8988T (cell line): ENCODE results near the gene CEP250.
A peak's percentile ranks its signal among the peaks of the same experiment; 100 is the strongest.
"Not testable (repeated sequence)": the region's sequence is repeated elsewhere in the genome, so short reads cannot be mapped to it uniquely, and the experiment has no call there.

Source experiments
- DNase-seq: peaks from one replicate; pipeline ENCODE4 v3.0.0; 2011

CEP250 gene

DNA sequence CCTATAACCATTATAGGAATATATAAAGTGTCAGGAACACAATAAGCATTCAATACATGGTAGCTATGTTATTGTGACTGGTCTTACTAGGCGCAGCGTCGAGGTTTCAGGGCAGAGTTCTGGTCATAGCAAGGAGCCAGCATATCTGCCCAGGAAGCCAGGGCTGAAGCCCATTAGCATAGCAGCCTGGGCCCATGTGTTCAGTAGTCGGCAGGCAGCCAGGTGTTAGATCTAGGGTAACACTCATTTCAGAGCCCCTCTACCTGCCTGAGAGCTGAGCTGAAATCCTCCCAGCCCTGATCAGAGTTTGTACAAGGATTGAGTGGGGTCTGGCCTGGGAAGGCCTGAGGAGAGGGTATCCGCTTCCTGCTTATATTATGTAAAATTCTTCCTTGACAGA lies 41.9 kb downstream of the CEP250 start:
- DNase-seq = no peak

DNA sequence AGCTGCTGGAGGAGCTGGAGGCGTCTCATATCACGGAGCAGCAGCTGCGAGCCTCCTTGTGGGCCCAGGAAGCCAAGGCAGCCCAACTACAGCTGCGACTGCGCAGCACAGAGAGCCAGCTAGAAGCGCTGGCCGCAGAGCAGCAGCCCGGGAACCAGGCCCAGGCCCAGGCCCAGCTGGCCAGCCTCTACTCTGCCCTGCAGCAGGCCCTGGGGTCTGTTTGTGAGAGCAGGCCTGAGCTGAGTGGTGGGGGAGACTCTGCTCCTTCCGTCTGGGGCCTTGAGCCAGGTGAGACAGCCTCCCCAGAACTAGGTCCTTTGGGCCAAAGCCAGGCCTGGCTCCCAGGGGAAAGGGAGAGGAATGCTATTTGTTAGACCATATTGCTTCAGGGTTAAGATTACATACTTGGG lies 42.4 kb downstream of the CEP250 start:
- DNase-seq = no peak

DNA sequence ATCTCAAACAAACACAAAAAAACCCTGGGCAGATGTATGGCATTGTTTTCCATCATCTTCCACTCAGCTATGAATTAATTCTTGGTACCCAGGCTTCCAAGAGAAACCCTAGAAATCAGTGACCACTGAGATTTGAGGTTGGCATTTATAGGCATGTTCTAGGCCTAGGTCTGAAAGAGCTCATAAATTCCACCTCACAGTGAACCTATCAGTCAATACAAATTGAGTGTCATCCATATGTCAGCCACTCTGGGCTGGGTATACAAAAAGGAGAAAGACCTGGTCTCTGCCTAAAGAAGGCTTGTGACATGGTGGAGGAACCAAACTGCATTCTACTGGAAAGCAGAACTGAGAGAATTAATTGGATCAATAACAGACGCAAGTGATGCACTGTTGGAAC lies 43.9 kb downstream of the CEP250 start:
- DNase-seq = no peak

DNA sequence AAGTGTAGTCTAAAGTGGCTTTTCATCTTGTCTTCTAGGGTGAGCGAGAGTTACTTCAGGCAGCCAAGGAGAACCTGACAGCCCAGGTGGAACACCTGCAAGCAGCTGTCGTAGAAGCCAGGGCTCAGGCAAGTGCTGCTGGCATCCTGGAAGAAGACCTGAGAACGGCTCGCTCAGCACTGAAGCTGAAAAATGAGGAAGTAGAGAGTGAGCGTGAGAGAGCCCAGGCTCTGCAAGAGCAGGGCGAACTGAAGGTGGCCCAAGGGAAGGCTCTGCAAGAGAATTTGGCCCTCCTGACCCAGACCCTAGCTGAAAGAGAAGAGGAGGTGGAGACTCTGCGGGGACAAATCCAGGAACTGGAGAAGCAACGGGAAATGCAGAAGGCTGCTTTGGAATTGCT lies 47.0 kb downstream of the CEP250 start:
- no peak for DNase-seq

DNA sequence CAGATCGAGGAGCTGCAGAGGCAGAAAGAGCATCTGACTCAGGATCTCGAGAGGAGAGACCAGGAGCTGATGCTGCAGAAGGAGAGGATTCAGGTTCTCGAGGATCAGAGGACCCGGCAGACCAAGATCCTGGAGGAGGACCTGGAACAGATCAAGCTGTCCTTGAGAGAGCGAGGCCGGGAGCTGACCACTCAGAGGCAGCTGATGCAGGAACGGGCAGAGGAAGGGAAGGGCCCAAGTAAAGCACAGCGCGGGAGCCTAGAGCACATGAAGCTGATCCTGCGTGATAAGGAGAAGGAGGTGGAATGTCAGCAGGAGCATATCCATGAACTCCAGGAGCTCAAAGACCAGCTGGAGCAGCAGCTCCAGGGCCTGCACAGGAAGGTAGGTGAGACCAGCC lies 47.9 kb downstream of the CEP250 start:
- no peak for DNase-seq

DNA sequence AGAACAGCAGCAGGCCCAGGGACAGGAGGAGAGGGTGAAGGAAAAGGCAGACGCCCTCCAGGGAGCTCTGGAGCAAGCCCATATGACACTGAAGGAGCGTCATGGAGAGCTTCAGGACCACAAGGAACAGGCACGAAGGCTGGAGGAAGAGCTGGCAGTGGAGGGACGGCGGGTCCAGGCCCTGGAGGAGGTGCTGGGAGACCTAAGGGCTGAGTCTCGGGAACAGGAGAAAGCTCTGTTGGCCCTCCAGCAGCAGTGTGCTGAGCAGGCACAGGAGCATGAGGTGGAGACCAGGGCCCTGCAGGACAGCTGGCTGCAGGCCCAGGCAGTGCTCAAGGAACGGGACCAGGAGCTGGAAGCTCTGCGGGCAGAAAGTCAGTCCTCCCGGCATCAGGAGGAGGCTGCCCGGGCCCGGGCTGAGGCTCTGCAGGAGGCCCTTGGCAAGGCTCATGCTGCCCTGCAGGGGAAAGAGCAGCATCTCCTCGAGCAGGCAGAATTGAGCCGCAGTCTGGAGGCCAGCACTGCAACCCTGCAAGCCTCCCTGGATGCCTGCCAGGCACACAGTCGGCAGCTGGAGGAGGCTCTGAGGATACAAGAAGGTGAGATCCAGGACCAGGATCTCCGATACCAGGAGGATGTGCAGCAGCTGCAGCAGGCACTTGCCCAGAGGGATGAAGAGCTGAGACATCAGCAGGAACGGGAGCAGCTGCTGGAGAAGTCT lies 48.6 kb downstream of the CEP250 start:
- no peak for DNase-seq

DNA sequence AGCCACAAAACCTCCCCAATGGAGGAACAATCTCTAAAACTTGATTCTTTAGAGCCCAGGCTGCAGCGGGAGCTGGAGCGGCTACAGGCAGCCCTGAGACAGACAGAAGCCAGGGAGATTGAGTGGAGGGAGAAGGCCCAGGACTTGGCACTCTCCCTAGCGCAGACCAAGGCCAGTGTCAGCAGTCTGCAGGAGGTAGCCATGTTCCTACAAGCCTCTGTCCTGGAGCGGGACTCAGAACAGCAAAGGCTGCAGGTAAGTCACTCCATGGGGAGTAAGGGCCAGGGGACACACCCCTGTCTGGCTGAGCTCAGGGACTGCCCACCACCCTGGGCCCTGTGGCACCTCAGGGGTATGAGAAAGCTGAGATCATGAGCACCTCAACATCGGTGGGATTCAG lies 49.4 kb downstream of the CEP250 start:
- DNase-seq = no peak

DNA sequence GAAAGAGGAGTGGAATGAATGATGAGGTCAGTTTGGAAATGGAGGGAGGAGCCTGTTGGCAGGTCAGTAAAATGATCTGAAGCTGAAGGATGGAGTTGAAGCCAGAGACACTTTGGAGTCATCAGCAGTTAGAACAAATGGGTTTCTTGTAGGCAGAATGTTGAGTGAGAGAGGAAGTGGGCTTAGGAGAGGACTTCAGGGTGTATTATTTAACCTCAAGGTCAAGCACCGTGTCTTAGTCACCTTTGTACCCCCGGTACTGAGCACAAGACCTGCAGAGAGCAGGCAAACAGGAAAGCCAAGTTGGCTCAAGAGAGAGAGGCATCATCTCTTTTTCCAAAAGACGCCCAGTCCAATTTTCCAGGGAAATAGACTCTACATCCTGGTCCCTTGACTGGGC lies 50.8 kb downstream of the CEP250 start:
- DNase-seq = no peak

DNA sequence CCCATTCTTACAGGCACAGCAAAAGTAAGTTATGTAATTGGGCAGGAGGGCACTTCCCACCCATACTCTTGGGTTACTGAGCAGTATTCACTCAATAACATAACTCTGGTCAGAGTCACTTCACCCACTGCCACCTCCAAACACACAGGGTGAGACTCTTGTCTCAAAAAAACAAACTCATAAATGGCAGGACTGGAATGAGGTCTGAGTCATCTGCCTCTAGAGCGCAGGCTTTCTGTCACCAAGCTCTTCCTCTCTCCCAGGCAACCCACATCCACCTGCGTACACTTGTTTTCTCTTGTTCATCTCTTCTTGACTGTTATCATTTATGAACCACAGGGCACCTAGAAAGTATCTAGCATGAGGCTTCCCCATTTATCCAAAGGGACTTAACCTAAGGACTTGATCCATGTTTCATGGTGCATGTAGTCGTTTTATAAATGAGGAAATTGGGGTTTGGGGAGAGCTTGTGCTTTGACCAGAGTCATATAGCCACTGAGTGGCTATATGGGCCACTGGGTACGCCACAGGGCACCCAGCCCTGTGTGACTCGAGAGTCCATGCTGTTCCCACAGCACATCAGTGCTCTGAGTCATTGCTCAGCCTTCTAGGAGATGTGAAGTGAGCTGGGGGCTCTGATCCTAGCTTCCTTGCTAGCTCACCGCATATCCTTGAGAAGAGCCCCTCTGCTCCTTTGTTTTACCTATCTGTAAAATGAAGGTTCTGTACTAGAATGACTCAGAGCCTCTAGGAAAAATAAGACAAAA lies 51.7 kb downstream of the CEP250 start:
- DNase-seq = no peak

DNA sequence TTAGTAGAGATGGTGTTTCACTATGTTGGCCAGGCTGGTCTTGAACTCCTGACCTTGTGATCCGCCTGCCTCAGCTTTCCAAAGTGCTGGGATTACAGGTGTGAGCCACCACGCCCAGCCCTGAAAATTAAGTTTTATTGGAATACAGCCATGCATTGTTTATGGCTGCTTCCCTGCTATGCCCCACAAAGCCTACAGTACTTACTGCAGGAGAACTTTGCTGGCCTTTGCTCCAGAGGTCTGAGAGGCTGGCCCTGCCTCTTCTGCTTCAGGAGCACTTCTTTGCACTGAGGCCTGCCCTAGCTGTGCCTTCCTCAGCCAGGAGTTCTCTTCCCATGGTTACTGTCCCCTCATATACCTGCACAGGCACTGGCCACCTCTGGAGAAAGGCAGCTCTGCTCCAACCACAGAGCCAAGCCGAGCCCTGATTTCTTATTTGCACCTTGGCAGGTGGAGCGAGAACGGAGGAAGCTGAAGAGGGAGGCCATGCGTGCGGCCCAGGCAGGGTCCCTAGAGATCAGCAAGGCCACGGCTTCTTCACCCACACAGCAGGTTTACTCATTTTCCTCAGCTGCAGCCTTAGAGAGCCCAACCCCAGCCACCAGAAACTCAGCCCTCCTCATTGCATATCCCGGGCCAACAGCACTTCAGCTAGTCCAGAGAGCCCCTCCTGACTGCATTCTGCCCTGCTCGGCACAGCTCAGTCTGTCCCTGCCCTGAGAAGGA lies 53.3 kb downstream of the CEP250 start:
- DNase-seq = no peak

DNA sequence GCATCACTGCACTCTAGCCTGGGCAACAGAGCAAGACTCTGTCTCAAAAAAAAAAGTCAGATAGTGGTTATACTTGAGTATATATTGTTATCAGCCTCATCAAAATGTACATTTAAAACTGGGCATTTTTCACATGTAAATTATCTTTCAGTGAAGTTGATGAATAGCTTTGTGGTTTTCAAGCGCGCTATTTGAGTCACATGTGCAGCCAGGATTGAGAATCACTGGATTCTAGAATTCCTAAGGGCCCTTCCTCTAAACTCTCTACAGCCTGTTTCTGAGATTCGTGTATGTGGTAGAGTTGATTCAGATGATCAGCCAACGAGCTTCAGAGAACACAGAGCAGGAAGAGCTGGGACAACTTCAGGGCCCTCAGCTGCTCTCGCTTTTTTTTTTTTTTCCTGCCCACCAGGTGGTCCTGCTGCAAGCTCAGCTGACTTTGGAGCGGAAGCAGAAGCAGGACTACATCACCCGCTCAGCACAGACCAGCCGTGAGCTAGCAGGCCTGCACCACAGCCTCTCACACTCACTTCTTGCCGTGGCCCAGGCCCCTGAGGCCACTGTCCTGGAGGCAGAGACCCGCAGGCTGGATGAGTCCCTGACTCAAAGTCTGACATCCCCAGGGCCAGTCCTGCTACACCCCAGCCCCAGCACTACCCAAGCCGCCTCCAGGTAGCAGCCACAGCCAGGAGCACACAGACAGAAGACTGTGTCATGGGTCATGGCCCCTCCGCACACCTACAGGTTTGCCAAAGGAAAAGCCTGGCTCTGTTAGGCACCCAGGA lies 55.7 kb downstream of the CEP250 start:
- no peak for DNase-seq

DNA sequence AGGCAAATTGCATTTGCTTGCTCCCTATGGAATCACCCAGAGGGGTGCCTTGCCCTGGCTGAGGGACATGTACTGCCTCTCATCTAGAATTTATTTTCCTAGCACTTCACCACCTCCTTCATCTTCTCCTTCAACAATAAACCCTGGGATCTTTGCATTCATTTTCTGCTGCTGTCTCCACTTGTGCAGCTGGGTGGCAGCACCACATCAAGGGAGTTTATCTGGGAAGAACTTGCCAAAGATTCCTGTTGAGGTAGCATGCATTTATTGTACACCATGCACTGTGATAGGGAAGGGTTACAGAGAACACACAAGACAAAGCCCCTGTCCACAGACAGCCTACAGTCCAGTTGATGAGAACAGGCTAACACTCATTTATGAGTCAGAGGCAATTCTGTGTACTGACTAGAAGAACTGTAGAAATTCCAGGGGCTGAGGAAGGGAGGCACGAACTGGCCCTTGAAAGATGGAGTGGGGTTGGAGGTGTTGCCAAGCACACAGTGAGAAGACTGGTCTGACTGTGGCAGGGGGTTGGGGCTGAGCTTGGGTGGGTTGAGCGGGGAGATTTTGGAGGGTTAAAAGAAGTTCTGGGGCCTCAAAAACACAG lies 56.5 kb downstream of the CEP250 start:
- no peak for DNase-seq

DNA sequence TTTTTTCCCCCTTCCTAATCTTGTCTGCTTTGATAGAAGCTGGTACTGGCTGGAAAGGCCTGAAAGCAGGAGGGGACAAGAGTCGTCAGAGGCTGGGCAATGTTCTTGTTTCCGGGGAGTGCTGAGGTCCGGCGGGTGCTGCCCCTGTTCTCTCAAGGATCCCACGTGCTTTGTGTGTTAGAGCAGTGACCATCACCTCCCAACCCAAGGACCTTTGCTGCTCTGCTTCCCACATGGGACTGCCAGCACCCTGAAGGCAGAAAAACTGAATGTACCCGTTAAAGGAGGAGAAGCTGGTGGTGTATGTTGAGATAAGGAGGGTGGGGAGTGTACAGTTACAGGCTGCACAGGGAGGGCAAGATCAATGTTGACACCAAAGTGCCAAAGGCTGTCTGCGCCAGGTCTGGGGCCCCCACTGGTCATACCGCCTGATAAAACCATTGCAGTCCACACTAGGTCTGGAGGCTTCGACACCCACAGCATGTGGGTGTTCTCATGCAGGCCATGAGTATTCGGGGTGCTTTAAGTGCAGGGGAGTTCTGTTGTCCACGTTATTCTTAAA lies 59.1 kb downstream of the CEP250 start:
- DNase-seq = no peak

DNA sequence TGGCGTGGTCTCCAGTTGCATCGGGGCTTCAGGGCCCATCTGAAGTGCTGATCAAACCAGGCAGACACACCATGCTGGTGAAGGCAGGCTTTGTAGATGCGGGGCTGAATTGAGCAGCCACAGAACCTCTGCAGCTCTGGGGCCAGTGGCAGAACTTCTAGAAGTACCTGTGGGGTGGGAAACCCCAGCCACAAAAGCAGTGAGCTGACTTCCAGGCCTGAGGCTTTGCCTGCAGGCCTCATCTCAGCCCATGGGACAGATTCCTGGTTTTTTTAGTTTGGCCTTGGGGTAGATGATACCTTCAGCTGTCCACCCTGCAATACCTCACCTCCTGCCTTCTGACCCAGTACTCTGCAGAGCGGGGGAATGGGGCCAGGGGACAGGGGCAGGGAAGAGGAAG lies 59.9 kb downstream of the CEP250 start:
- DNase-seq = no peak

DNA sequence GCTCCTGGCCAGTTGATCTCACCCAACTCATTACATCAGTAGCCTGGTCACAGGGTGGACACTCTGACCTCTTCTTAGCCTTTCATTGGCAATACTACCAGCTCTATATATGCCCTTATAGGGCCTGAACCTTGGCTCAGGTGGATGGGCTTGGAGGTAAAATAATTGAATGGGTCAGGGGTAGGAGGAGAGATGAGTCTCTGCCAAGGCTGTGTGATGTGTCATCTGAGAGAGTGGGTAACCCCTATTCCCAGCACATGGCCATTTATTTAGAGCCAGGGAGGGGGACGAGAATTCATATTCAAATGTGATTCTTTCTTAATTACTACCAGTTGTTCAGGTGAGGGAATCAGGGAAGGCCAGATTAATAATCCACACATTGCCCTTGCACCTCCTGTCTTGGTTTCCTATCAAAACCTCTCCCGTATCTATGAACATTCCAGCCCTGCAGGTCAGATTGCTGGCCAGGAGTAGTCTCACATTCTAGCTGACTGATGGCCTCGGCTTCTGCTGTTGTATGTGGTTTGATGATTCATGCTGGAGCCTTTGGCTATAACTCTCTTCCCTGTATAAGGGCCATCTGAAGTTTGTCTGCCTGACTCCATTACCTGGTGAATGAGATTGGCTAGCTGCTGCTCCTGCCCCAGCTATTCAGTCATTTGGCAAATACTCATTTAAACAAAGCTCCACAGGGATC lies 60.7 kb downstream of the CEP250 start:
- DNase-seq = no peak

DNA sequence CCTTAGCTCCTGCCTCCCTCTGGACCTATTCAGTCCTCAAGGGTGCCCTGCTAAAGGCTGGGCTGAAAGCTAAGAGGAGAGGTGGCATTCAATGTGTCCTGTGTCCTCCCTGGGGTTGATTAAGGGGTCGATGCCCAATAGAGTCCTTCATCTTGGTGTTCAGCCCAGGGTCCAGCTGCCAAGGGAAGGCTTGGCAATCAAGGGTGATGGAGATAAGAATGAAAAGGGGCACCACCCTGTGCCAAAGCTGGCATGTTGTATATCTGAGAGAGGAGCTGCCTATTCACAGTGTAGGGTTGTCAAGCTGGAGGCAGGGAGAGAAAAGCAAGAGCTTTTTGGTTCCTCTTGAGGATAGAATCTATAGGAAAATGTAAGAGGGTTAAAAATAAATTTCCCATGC lies 61.7 kb downstream of the CEP250 start:
- no peak for DNase-seq

DNA sequence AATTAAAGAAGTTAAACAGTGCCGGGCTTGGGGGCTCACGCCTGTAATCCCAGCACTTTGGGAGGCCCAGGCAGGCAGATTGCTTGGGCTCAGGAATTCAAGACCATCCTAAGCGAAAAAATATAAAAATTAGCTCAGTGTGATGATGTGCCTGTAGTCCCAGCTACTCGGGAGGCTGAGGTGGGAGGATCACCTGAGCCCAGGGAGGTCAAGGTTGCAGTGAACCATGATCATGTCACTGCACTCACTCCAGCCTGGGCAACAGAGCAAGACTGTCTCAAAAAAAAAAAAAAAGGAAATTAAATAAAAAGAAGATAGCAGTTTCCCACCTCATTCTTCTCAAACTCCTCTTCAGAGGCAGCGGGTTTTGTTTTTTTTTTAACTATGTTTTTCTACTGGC lies 62.4 kb downstream of the CEP250 start:
- not testable (repeated sequence) for DNase-seq

DNA sequence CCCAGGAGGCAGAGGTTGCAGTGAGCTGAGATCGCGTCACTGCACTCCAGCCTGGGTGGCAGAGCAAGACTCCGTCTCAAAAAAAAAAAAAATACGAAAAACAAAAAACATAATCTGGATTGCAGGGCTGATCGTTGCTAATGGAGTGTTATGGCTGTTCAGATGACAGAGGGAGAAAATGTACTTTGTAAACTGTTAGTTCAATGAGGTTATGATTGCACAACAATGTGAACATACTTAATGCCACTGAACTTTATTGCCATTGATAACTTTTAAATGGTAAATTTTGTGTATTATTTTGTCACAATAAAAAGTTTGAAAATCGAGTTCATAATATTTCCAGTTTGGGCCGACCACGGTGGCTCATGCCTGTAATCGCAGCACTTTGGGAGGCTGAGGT lies 63.6 kb downstream of the CEP250 start:
- DNase-seq = no peak

DNA sequence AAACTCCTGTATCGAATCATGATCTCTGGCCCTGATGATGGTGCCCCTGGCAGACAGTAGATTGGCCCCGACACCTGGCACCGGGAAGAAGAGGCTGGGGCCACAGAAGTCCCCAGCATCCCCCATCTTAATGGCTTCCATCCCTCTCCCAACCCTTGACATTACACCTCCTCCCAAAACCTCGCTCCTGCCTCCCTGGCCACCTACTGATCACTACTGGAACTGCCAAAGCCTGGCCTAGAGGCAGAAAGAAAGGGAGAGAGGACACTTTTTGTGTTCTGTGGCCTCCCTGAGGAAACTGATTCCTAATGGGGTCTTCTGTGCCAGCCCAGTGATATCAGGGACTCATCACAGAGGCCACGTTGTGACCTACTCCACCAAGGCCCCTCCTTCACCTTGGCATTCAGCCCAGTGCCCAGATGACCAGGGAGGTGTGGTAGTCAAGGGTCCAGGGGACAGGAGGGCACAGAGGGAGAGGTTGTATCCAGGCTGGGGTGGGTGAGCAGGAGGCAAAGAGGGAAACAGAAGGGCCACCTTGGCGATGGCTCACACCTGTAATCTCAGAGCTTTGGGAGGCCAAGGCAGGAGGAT lies 68.0 kb downstream of the CEP250 start:
- peak; percentile 64 for DNase-seq

DNA sequence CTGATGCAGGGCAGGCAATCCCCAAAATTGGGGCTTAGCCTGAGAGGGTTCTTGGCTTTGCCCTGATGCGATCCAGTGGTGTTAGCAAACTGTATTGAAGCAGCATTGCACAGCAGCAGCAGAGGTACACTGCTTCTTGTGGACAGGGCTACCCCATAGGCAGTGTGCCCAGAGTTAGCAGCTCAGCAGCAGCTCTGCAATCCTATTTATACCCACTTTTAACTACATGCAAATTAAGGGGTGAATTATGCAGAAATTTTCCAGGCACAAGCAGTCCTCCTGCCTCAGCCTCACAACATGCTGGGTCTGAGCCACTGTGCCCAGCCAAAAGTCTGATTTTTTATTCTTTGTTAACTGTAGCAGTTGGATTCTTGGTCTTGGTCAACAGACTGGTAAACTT lies 70.2 kb downstream of the CEP250 start:
- no peak for DNase-seq

DNA sequence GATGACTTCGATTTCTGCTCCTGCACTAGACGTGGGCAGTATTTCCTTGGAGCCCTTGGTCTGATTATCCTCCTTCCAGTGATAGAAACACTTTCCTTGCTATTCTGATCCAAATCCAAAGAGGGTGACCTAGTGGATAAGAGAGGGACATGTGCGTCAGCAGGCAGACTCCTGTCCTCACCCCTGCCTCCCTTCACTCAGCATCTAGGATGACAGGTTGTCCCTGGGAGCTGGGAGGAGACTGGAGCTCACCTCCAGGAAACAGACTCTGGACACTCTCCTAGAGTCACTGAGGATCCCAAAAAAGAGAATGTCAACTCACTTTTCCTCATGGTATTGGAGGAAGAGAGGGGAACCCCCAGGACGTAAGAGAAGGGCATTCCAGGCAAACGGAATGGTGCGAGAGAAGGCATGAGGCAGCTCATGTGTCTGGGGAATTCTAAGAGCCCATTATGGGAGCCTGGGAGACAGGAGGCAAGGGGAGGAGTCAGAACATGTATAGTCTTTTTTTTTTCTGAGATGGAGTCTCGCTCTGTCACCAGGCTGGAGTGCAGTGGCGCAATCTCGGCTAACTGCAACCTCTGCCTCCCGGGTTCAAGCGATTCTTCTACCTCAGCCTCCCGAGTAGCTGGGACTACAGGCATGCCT lies 71.8 kb downstream of the CEP250 start:
- DNase-seq = no peak
